BE2C (cell line): ENCODE data around the gene DUSP28.

Experiments
- DNase-seq: peaks from one replicate; pipeline ENCODE4 v3.0.0-alpha.2; 2020
- H3K27me3 ChIP-seq: fragments of 250-450 bp; sonication (Bioruptor Pico); 2 replicates; pipeline ENCODE4 v1.5.1; 2020; ENCODE audit warnings: mild to moderate bottlenecking
- H3K36me3 ChIP-seq: fragments of 250-450 bp; sonication (Bioruptor Pico); 2 replicates; pipeline ENCODE4 v1.5.1; 2020; ENCODE audit warnings: mild to moderate bottlenecking
- H3K4me1 ChIP-seq: fragments of 250-450 bp; sonication (Bioruptor Pico); 2 replicates; pipeline ENCODE4 v1.5.1; 2020
- H3K4me3 ChIP-seq: 2 replicates; pipeline ENCODE4 v1.5.1; 2011; ENCODE audit warnings: low read depth, low read length
- H3K9me3 ChIP-seq: fragments of 250-450 bp; sonication (Bioruptor Pico); 2 replicates; pipeline ENCODE4 v1.5.1; 2020
- TF ChIP-seq, protein P1 (sequence below): IDR thresholded peaks from 2 replicates; pipeline ENCODE4 v1.5.1; 2012; ENCODE audit warnings: mild to moderate bottlenecking, low read depth, low read length

DUSP28 gene

DNA sequence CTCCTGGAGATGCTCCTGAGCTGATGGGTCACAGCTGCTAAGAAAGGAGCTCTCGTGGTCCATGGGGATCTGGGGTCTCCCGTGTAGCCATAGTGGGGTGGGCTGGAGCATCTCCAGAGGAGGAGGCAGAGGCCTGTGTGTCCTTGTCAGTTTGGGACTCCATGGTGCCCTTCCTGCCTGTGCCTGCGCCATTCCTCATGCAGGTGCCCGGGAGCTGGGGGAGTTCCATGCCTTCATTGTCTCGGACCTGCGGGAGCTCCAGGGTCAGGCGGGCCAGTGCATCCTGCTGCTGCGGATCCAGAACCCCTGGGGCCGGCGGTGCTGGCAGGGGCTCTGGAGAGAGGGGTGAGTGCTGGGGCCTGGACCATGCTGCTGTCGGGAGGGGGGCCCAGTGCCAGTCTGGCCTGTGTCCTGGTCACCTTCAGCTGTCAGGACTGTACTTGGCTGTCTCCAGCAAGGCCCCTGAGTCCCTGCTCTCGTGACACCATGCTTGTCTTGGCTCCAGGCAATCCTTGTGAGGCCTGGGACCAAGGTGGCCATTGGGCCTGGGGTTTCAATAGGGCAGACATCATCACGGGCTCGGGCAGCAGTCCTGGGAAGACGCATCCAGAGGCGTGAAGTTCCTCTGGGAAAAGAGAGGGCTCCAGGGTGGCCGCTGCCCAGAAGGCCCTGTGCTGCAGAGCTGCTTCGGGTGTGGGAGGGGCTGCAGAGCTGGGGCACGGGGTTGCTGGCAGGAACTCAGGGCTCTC, 33.7 kb downstream of the DUSP28 start:
- peaks cover 19% of the 10 kb centered on the region for H3K36me3 ChIP-seq
- no peaks in the 10 kb centered on the region for H3K4me1 ChIP-seq
- TF ChIP-seq, protein P1, sequence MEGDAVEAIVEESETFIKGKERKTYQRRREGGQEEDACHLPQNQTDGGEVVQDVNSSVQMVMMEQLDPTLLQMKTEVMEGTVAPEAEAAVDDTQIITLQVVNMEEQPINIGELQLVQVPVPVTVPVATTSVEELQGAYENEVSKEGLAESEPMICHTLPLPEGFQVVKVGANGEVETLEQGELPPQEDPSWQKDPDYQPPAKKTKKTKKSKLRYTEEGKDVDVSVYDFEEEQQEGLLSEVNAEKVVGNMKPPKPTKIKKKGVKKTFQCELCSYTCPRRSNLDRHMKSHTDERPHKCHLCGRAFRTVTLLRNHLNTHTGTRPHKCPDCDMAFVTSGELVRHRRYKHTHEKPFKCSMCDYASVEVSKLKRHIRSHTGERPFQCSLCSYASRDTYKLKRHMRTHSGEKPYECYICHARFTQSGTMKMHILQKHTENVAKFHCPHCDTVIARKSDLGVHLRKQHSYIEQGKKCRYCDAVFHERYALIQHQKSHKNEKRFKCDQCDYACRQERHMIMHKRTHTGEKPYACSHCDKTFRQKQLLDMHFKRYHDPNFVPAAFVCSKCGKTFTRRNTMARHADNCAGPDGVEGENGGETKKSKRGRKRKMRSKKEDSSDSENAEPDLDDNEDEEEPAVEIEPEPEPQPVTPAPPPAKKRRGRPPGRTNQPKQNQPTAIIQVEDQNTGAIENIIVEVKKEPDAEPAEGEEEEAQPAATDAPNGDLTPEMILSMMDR, result no peak
- no peaks in the 10 kb centered on the region for H3K27me3 ChIP-seq
- no peak overlapping the region for H3K4me3 ChIP-seq
- peak; percentile 6 for DNase-seq
- H3K9me3 ChIP-seq, result no peaks in the 10 kb centered on the region

DNA sequence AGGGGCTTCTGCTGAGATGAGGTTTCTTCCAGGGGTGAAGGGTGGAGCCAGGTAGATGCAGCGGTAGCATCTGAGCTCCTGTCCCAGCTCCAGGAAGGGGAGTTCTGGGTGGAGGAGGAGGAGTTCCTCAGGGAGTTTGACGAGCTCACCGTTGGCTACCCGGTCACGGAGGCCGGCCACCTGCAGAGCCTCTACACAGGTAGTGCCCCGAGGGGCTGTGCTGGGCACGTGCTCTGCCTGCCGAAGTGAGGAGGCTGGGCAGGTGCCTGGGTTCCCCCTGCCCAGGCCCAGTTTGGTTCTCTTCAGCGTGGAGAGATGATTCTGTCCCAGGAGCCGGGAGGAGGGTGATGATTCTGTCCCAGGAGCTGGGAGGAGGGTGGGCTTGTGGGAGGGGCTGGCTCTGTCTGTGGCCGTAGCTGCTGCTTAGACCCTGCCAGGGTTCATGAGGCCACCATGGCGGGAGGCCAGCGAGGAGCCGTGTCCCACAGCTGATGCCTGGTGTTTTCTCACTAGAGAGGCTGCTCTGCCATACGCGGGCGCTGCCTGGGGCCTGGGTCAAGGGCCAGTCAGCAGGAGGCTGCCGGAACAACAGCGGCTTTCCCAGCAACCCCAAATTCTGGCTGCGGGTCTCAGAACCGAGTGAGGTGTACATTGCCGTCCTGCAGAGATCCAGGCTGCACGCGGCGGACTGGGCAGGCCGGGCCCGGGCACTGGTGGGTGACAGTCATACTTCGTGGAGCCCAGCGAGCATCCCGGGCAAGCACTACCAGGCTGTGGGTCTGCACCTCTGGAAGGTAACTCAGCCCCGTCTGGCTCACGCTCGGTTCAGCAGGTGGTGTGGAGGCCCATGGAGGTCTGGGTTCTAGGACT, 34.6 kb downstream of the DUSP28 start:
- H3K27me3 ChIP-seq, result no peaks in the 10 kb centered on the region
- H3K9me3 ChIP-seq, result no peaks in the 10 kb centered on the region
- DNase-seq, result peak; percentile 10
- H3K4me1 ChIP-seq, result no peaks in the 10 kb centered on the region
- peaks cover 19% of the 10 kb centered on the region for H3K36me3 ChIP-seq
- TF ChIP-seq, protein P1, result no peak
- no peak overlapping the region for H3K4me3 ChIP-seq

- Histone ChIP-seq H3K4me1 (no peaks in the 10 kb centered on the region), H3K4me3 (no peak overlapping the region), H3K27me3 (no peaks in the 10 kb centered on the region), H3K36me3 (peaks cover 19% of the 10 kb centered on the region), H3K9me3 (no peaks in the 10 kb centered on the region)
- DNase-seq, result peak; percentile 73
- TF ChIP-seq, protein P1, result peak; percentile 58
These were observed 35.4 kb downstream of the DUSP28 start for GRCh38 chr2:240595381-240596079.

GRCh38 chr2:240596080-240596460, 35.9 kb downstream of the DUSP28 start:
- no peak overlapping the region for H3K4me3 ChIP-seq
- no peaks in the 10 kb centered on the region for H3K9me3 ChIP-seq
- no peaks in the 10 kb centered on the region for H3K4me1 ChIP-seq
- TF ChIP-seq, protein P1, result no peak
- no peaks in the 10 kb centered on the region for H3K27me3 ChIP-seq
- peak; percentile 4 for DNase-seq
- H3K36me3 ChIP-seq, result peaks cover 19% of the 10 kb centered on the region

DNA sequence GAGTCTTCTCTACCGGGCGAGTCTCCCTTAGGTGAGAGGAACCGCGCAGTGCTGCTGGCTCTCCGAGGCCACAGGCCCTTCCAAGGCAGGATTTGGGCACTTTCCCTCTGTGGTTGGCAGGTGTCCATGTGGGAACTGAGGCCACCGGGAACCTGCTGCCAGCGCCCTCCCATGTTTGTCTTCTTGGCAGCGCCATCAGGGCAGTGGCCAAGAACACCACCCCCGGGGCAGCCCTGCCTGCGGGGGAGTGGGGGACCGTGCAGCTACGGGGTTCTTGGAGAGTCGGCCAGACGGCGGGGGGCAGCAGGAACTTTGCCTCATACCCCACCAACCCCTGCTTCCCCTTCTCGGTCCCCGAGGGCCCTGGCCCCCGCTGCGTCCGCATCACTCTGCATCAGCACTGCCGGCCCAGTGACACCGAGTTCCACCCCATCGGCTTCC, 36.4 kb downstream of the DUSP28 start:
- H3K4me3 ChIP-seq, result no peak overlapping the region
- DNase-seq, result peak; percentile 8
- TF ChIP-seq, protein P1, result no peak
- peaks cover 19% of the 10 kb centered on the region for H3K36me3 ChIP-seq
- H3K9me3 ChIP-seq, result no peaks in the 10 kb centered on the region
- no peaks in the 10 kb centered on the region for H3K27me3 ChIP-seq
- no peaks in the 10 kb centered on the region for H3K4me1 ChIP-seq
